HG03378 (cell line): Measurements from ENCODE around the gene VIPR2.
"Not testable (repeated sequence)": the region's sequence is repeated elsewhere in the genome, so short reads cannot be mapped to it uniquely, and the experiment has no call there.

Experiments used
- ATAC-seq: cut with Tn5 transposase; IDR thresholded peaks from one replicate; pipeline ENCODE4 v1.9.1; 2021; ENCODE audit warnings: mild to moderate bottlenecking, moderate library complexity; ENCODE audit not compliant: unreplicated experiment

Gene VIPR2

DNA sequence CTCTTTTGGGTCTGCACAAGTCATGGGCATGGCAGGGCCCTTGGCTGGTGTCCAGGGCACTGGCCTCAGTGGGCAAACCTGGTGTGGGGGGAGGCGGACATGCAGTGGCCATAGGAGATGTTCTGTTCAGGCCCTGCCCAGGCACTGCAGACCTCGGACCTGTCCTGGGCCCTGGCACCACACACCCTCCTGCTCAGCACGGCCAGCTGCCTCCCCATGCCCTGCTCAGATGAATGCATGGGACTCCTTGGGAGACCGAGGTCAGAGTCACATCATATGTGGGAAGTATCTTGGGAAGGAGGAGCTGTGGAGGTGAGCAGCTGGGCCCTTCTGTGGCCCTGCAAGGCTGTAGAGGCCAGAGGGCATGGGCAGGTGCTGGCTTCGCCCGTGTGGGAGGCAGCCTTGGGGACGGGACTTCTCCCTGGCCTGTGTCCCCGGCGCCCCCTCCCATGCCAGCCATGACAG, 130.8 kb downstream of the VIPR2 start:
- ATAC-seq = no peak

DNA sequence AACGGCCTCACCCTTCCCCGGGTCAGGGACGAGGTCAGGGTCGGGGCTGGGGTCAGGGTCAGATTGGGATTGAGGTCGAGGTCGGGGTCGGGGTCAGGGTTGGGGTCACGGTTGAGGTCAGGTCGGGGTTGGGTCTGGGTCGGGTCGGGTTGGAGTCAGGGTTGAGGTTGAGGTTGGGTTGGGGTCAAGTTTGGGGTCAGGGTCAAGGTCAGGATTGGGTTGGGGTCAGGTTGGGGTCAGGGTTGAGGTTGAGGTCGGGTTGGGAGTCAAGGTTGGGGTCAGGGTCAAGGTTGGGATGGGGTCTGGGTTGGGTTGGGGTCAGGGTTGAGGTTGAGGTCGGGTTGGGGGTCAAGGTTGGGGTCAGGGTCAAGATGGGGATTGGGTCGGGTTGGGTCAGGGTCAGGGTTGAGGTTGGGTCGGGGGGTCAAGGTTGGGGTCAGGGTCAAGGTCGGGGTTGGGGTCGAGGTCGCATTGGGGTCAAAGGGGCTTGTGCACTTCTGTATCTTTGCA, 131.4 kb downstream of the VIPR2 start:
- ATAC-seq = no peak

DNA sequence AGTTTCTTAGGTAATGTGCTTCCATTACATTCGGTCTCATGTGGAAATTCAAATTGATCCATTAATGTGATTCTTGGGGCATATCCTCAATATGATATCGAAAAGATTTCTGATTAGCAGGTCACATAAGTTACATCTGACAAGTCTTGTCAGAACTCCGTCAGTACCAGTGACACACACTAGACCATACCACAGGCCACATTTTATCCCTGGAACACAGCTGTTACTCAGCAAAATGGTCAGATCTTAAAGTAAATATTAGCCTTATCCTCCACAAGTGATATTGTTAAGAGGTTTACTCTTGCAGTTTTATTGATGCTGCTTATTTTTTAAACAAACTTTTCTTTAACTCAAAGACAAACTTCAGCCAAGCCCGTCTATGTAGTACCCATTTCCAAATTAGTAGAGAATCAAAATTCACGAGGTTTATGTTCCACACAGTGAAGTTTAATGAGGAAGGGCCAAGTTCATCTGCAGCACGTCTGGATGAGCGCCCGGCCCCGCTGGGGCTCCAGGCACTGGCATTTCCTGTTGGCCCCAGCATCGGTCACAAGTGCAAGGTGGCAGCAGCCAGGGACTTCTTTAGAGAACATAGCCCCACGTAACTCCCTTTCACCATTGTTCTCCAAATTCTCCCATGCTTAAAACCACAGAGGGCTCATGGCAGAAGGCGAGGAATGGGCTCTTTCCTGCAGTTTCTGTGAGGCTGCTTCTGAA, 132.2 kb downstream of the VIPR2 start:
- ATAC-seq = no peak

DNA sequence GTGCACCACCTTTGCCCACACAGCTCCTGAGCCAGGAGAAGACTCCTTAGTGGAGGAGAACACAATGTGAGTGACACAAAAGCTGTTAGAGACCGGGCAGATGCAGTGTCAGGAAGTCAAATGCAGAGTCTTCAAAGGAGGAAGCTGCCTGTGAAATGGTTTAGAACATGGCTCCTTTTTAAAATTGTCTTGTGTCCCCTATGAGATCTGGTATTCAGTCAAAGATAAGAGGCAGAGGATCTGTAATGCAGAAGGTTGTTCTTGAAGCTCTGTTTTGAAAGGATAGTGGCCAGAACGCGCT, 133.0 kb downstream of the VIPR2 start:
- ATAC-seq = no peak

DNA sequence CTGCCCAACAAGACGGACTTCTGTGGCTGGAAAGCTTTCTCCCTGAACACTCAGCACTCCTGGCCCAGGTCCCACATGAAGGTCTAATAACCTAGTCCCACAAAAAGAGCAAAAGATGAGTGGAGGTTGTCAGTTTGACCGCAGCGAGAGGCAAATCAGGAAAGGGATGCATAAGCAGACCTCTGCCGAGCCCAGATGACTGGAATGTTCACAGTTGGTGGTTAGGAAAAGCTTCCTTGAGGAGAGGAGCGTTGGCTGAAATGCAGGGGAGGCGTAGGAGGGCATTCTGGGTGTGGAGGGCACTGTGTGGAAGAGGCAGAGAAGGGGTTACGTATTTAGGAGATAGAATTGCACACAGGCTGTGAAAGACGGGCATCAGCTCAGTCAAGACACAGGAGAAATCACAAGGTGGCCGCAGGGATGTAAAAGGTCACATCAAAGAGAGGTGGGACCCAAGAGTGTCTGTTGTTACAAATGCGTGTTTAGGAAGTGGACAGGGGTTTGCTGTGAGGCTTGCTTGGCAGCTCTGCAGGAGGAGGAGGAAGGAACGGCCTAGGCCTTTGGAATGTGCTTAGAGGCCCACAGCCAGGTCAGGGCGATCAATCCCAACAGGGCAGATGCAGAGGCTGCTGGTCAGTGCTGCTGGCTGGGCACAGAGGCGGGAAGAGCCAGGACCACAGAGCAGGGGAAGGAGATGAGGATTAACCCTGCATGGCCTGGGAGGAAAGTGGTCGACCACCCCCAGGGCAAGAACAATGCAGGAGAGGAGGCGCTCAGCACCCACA, 133.5 kb downstream of the VIPR2 start:
- no peak for ATAC-seq

DNA sequence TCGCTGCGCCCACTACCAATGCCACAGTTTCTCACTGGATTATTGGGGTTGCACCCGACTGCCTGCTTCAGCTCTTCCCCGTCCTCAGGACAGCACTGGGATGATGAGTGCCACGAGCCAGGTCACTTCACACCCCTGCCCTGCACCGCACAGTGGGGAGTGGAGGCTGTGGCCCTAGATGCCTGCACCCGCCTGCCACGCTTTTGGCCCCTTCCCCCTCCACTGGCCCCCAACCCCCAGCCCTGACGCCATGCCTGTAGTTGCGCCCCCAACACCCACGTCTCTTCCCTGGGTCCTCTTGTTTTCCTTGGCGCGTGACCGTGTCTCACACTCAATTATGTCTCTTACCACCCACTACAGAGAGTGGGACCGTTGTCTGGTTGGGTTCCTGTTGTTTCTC, 134.3 kb downstream of the VIPR2 start:
- no peak for ATAC-seq

DNA sequence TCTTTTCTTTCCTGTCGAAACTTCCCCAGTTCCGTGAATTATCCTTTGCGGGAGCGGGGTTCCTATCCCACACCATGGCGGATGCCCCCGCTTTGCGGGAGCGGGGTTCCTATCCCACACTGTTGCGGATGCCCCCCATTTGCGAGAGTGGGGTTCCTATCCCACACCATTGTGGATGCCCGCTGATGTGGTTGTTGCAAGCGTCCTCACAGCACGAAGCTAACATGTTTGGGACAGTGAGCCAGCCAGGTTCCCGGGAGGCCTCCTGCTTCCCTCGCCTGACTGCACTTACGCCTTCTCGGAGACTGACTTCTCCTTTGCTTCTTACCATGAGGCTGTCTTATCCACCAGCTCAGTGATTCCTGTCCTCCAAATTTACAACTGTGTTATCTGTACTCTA, 134.7 kb downstream of the VIPR2 start:
- no peak for ATAC-seq

DNA sequence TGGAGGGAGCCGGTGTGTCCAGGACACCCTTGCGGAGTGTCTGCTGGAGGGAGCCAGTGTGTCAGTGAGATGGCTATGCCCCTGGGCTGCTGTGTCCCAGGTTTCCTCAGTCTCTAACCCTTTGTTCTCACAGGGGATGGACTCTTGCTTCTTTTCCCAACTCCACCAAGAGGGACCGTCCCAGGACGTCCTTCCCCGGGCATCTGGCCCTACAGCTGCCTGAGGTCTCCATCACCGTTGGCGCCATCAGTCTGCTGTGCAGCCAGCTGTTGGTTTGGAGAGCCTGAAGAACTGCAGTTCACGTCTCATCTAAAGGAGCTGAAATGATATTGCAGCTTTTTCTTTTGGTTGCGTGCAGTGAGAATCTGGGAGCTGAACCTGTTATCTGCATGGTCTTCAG, 136.2 kb downstream of the VIPR2 start:
- no peak for ATAC-seq

DNA sequence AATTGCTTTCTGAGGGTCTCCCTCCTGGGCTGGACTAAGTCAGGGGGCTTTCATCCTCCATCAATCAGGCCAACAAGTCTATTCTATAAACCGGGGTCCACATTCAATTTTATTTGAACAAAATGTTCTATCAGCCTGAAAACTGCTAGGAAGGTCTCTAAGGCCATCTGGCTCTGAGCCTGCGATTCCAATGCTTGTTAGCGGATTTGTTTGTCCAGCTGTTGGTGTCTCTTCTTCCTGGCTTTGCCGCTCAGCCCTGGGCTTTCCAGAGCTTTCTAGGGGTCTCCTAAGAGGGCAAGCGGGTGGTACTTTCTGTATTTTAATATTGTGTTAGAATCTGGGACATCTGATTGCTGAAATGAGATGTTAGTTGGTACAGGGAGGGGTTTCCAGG, 136.7 kb downstream of the VIPR2 start:
- no peak for ATAC-seq

DNA sequence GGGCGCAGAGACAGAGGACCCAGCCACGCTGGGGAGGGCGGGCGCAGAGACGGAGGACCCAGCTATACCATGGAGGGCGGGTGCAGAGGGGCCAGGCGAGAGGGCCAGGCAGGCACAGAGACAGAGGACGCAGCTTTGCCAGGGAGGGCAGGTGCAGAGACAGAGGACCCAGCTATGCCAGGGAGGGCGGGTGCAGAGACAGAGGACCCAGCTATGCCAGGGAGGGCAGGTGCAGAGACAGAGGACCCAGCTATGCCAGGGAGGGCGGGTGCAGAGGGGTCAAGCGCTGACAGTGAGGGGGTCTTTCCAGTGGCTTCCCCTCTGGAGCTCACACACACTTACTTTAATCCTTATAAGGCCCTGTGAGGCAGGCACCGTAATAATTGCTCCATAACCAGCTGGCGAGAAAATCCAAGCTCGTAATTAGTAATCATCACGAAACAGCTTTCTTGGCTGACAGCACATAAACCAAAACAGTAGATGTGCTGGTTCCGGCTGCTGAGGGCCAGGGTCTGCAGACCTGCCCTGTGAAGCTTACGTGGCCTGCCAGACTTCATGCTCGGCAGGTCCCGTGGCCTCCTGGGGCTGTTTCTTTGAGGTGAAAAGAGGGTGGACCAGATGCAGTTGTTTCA, 137.2 kb downstream of the VIPR2 start:
- no peak for ATAC-seq

DNA sequence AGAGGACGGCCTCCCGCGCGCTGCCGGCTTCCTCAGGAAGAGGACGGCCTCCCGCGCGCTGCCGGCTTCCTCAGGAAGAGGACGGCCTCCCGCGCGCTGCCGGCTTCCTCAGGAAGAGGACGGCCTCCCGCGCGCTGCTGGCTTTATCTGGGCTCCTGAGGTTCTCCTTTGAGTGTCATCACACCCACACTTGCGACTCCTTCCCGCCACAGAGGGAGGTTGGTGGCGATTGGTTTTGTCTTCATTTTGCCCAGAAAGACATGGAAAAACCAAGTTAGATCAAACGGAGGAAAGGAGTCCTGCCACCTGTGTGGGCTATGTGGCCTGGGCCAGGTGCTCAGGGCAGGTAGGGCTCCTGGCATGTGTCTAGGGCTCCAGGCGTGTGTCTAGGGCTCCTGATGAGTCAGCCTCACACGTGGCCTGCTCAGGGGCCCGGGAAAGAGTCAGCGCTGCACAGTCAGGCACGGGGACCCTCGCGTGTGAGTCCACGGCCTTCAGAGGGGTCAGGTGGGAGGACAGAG, 138.0 kb downstream of the VIPR2 start:
- no peak for ATAC-seq

DNA sequence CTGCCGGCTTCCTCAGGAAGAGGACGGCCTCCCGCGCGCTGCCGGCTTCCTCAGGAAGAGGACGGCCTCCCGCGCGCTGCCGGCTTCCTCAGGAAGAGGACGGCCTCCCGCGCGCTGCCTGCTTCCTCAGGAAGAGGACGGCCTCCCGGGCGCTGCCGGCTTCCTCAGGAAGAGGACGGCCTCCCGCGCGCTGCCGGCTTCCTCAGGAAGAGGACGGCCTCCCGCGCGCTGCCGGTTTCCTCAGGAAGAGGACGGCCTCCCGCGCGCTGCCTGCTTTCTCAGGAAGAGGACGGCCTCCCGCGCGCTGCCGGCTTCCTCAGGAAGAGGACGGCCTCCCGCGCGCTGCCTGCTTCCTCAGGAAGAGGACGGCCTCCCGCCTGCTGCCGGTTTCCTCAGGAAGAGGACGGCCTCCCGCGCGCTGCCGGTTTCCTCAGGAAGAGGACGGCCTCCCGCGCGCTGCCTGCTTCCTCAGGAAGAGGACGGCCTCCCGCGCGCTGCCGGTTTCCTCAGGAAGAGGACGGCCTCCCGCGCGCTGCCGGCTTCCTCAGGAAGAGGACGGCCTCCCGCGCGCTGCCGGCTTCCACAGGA, 138.6 kb downstream of the VIPR2 start:
- not testable (repeated sequence) for ATAC-seq

DNA sequence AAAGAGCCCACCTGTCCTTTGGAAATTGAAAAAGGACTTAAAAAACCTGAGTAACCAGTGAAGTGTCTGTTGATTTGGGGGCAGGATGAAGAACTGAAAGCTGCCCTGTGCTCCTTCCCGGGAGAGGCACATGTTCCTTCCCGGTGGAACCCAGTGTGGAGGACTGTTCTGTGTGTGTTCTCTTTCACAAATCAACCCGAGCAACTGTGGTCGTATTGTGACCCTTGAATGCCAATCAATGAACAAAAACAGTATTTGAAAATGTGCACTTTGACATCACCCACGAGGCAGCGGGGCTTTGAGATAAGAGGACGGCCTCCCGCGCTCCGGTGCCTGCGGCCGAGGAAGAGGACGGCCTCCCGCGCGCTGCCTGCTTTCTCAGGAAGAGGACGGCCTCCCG, 139.0 kb downstream of the VIPR2 start:
- ATAC-seq = no peak

DNA sequence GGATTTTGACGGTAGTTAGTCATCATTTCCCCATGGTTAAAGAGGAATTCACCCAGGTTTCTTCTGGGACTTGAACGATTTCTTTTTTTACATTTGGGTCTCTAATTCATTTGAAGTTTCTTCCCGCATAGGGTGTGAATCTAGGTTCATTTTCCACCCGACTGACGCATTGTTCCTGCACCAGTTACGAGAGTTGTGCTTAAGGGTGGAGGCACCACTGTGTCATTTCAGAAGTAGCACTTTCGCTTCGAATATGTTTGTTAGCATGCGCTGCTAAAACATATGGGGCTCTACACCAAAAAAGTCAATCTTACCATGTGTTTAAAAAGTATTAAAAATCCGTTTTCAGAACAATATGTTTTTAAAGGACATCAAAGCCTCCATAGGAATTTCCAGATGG, 140.3 kb downstream of the VIPR2 start:
- no peak for ATAC-seq

DNA sequence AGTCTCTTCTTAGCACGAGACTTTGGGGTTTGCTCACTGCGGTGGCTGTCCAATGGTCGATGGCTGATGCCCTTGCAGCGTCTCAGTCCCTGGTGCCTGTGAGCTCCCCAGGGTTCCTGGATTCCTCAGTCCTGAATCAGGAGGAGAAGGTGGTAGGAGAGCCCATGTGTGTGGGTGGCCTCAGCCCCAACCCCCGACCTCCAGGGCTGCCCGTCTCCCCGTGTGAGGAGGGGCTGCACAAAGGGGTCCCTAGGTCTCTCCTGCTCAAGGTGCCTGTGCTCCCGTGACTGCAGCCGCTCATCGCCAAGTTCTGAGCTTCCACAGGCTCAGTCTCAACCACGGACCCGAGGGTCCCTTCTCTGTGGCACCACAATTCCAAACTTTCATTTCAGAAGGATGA, 142.9 kb downstream of the VIPR2 start:
- ATAC-seq = no peak

DNA sequence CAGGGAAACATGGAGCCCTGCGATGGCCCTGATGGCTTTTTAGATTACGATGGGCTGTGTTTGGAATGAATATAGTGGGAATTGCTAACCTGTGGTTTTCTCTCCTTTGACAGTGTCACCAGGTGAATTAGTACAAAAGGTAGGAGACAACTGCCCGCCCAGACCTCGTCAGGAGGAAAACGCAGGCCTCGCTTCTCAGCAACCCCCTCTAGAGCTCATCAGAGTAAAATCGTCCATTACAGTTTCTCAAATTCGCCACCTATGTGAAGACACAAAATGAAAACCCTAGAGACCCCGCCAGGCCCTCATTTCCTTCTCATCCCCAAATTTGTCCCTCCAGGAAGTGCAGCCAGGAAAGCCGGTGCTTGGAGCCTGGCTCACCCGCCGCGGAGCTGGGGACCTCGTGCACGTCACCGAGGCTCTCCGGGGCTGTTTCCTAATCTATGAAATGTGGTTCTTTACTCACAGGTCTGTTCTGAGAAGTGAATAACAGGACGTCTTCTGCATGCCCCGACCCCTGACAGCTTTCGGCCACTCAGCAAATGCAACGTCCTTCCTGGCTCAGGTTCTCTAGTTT, 143.7 kb downstream of the VIPR2 start:
- ATAC-seq = no peak

DNA sequence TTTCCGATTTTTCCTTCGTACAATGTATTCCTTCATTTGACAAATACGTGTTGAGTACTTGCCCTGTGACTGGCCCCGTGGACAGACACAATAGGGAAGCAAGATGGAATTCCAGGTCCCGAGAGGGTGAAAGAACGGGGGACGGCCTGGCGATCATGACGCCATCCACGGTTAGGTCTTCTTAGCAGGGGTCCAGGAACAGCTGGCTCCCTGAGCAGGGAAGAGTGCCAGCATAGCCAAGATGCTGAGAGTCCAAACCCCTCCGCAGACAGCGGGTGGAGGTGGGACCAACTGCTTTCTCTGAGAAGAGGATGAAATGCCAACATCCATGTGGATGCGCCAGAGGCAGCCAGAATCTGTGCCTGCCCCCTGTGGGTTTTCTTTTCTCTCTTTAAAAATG, 144.6 kb downstream of the VIPR2 start:
- ATAC-seq = no peak

DNA sequence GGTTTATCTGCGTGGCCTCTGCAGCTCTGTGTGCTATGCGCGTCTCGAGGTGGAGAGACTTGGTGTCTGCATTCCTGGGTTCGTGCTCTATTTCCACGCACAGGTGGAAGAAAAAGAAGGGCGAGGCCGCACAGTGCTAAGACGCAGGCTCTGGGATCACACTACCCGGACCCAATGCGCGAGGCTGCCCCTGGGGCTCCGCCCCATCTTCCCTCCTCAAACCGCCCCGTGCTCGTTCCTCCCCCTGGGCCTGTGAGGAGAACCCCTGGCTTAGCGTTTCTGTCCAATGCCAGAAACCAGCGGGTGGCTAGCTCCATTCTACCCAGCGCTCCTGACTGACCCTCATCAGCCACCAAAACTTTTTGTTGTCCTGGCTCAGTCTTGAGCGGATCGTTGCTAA, 145.2 kb downstream of the VIPR2 start:
- no peak for ATAC-seq

DNA sequence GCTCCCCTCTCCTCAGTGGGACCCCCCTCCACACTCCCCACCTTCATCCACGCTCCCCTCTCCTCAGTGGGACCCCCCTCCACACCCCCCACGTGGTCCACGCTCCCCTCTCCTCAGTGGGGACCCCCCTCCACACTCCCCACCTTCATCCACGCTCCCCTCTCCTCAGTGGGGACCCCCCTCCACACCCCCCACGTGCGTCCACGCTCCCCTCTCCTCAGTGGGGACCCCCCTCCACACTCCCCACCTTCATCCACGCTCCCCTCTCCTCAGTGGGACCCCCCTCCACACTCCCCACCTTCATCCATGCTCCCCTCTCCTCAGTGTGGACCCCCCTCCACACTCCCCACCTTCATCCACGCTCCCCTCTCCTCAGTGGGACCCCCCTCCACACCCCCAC, 146.4 kb downstream of the VIPR2 start:
- ATAC-seq = not testable (repeated sequence)

DNA sequence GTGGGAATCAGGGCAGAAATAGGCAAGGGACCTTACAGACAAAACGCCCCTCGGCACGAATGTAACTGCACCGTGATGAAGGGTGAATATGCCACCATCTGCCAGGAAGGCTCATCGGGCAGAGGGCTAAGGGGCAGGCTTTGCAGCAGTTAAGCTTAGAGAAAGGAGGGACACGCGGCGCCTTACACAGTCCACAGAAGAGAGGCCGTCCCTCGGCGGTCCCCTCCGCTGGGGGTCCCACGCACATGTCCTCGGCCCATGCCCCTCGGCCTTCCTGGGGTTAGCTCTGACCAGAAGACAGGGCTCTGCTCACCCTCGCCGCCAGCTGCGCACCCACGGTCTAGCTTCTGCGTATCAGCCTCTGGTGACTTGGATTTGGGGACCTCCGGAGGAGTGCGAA, 147.2 kb downstream of the VIPR2 start:
- ATAC-seq = no peak

DNA sequence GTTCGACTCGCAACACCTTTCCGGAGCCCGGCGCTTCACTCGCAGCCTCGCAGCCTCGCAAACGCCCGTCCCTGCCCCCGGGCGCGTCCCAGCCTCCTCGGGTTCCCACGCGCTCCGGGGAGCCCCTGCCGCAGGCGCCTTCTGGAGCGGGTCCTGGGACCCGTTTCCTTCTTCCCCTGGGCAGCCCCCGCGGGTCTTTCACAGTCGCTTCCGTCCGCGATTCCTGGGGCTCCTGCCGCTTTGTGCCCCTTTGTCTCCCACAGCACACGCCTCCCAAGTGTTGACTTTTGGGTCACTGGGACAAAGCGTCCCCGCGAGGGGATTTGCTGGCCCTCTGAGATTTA, 147.6 kb downstream of the VIPR2 start:
- no peak for ATAC-seq
